Smooth muscle cell of the brain vasculature (primary cell): ENCODE measurements around the gene PGM5.

ENCODE experiments used
- DNase-seq: peaks from one replicate; pipeline ENCODE4 v3.0.0-alpha.2; 2012; ENCODE audit warnings: low read depth, low spot score

PGM5 gene

GRCh38 chr9:68495247-68495646 is 138.8 kb downstream of the PGM5 start:
- no peak for DNase-seq

GRCh38 chr9:68496356-68496755 is 139.9 kb downstream of the PGM5 start:
- no peak for DNase-seq

GRCh38 chr9:68497629-68498028 is 141.2 kb downstream of the PGM5 start:
- no peak for DNase-seq

- no peak for DNase-seq
These were observed 142.4 kb downstream of the PGM5 start for GRCh38 chr9:68498816-68499215.

- no peak for DNase-seq
These were observed 144.3 kb downstream of the PGM5 start for GRCh38 chr9:68500457-68501381.

- no peak for DNase-seq
These were observed 145.9 kb downstream of the PGM5 start for GRCh38 chr9:68502279-68502678.

- DNase-seq = no peak
These were observed 149.4 kb downstream of the PGM5 start for GRCh38 chr9:68505681-68506409.

- no peak for DNase-seq
These were observed 150.1 kb downstream of the PGM5 start for GRCh38 chr9:68506551-68506950.

GRCh38 chr9:68507130-68507805 is 150.9 kb downstream of the PGM5 start:
- DNase-seq = no peak

GRCh38 chr9:68507806-68508145 is 151.4 kb downstream of the PGM5 start:
- no peak for DNase-seq

GRCh38 chr9:68508547-68508946 is 152.1 kb downstream of the PGM5 start:
- DNase-seq = no peak

GRCh38 chr9:68509689-68510088 is 153.3 kb downstream of the PGM5 start:
- DNase-seq = no peak

GRCh38 chr9:68513385-68513784 is 157.0 kb downstream of the PGM5 start:
- DNase-seq = no peak

- no peak for DNase-seq
These were observed 157.6 kb downstream of the PGM5 start for GRCh38 chr9:68513981-68514380.

- DNase-seq = no peak
These were observed 159.1 kb downstream of the PGM5 start for GRCh38 chr9:68515326-68516017.

GRCh38 chr9:68522131-68522530 is 165.7 kb downstream of the PGM5 start:
- DNase-seq = no peak

- no peak for DNase-seq
These were observed 166.5 kb downstream of the PGM5 start for GRCh38 chr9:68522954-68523353.

- no peak for DNase-seq
These were observed 167.0 kb downstream of the PGM5 start for GRCh38 chr9:68523367-68523936.

- DNase-seq = no peak
These were observed 174.2 kb downstream of the PGM5 start for GRCh38 chr9:68530618-68531017.

- DNase-seq = no peak
These were observed 175.7 kb downstream of the PGM5 start for GRCh38 chr9:68532131-68532530.

- DNase-seq = no peak
These were observed 177.3 kb downstream of the PGM5 start for GRCh38 chr9:68533678-68534077.
